Endodermal cell (in vitro differentiated cells): ENCODE measurements around the gene EIF2S3B. TPM values are rescaled to one million over a fixed set of nuclear protein-coding genes. Genes with fewer than 3 reads are reported as not detected.

Source experiments
- DNase-seq: peaks from one replicate; pipeline ENCODE4 v3.0.0-alpha.2; 2017
- H3K27ac ChIP-seq: 2 replicates; pipeline ENCODE4 v1.5.1; 2013; ENCODE audit warnings: mild to moderate bottlenecking, low read depth, low read length, moderate library complexity
- H3K27me3 ChIP-seq: 2 replicates; pipeline ENCODE4 v1.6.1; 2013; ENCODE audit warnings: mild to moderate bottlenecking, low read length, moderate library complexity; ENCODE audit not compliant: insufficient read depth, control insufficient read depth, poor library complexity, severe bottlenecking
- H3K36me3 ChIP-seq: 2 replicates; pipeline ENCODE4 v1.7.0; 2013; ENCODE audit warnings: mild to moderate bottlenecking, low read length, moderate library complexity; ENCODE audit not compliant: control insufficient read depth, insufficient read depth
- H3K4me1 ChIP-seq: one replicate; pipeline ENCODE4 v1.7.0; 2013; ENCODE audit warnings: low read length; ENCODE audit not compliant: control insufficient read depth, insufficient read depth
- H3K4me3 ChIP-seq: 2 replicates; pipeline ENCODE4 v1.5.1; 2013; ENCODE audit warnings: mild to moderate bottlenecking, low read length, moderate library complexity
- H3K9ac ChIP-seq: 2 replicates; pipeline ENCODE4 v1.6.1; 2013; ENCODE audit warnings: mild to moderate bottlenecking, low read length, moderate library complexity; ENCODE audit not compliant: poor library complexity, severe bottlenecking; ENCODE audit errors: extremely low read depth
- H3K9me3 ChIP-seq: 2 replicates; pipeline ENCODE4 v1.6.1; 2013; ENCODE audit warnings: mild to moderate bottlenecking, low read length, moderate library complexity; ENCODE audit not compliant: control insufficient read depth
- H3K27ac Mint-ChIP-seq: 2 replicates; pipeline ENCODE4 v1.8.0; 2020; ENCODE audit warnings: mixed read lengths
- H3K27me3 Mint-ChIP-seq: 2 replicates; pipeline ENCODE4 v1.8.0; 2021; ENCODE audit warnings: mild to moderate bottlenecking, mixed read lengths; ENCODE audit not compliant: insufficient read depth
- H3K36me3 Mint-ChIP-seq: 2 replicates; pipeline ENCODE4 v1.8.0; 2020; ENCODE audit warnings: low read depth, mixed read lengths
- H3K4me1 Mint-ChIP-seq: 2 replicates; pipeline ENCODE4 v1.8.0; 2020; ENCODE audit warnings: mixed read lengths
- H3K4me3 Mint-ChIP-seq: 2 replicates; pipeline ENCODE4 v1.8.0; 2020; ENCODE audit warnings: mild to moderate bottlenecking, moderate library complexity, mixed read lengths
- H3K9me3 Mint-ChIP-seq: 2 replicates; pipeline ENCODE4 v1.8.0; 2020; ENCODE audit warnings: mild to moderate bottlenecking, mixed read lengths
- CTCF ChIP-seq: fragments of 200-600 bp; sonication (generic); conservative IDR thresholded peaks from 2 replicates; pipeline ENCODE4 v1.5.0; 2021; ENCODE audit warnings: antibody characterized with exemption, mild to moderate bottlenecking
- WGBS, 2 experiments: methylation state at CpG; one replicate each; pipeline versions ENCODE4 v1.1.5 to v1.1.7; 2013; ENCODE audit warnings: missing lambda C conversion rate in 2 of 2, mixed read lengths in 1 of 2; ENCODE audit not compliant: insufficient coverage in 1 of 2, insufficient read length in 1 of 2; 5-methylcytosine and 5-hydroxymethylcytosine counted together
- total RNA-seq, 2 donors: library from RNA; stranded (reverse); fragmentation: NEBNext Ultra II Directional in 1 of 2; extraction: Animal tissue kit (Norgen Biotek cat#: 25700) in 1 of 2; gene quantifications; 2 replicates in 1 of 2; 3 replicates in 1 of 2; pipeline ENCODE4 v1.2.1, GENCODE V29; 2021

The EIF2S3B gene
- total RNA-seq, 2 donors from 2014 or later, result 2.1 to 5.9 TPM

GRCh38 chr12:10501030-10501429, 4.7 kb upstream of the EIF2S3B start:
- no peak overlapping the region for H3K9ac ChIP-seq
- H3K36me3 ChIP-seq, result no peaks in the 10 kb centered on the region
- Mint-ChIP-seq H3K9me3 (peaks cover 3% of the 10 kb centered on the region), H3K4me1 (no peaks in the 10 kb centered on the region), H3K27me3 (no peaks in the 10 kb centered on the region), H3K27ac (no peak overlapping the region), H3K36me3 (no peaks in the 10 kb centered on the region), H3K4me3 (no peak overlapping the region)
- no peaks in the 10 kb centered on the region for H3K27me3 ChIP-seq
- 0 to 61% methylated on average over 1 to 3 of the region's 3 CpGs for WGBS, 2 experiments
- no peak for DNase-seq
- no peak for TF ChIP-seq CTCF
- H3K4me3 ChIP-seq, result no peak overlapping the region
- no peaks in the 10 kb centered on the region for H3K4me1 ChIP-seq
- no peak overlapping the region for H3K27ac ChIP-seq
- no peaks in the 10 kb centered on the region for H3K9me3 ChIP-seq

- no peaks in the 10 kb centered on the region for H3K36me3 Mint-ChIP-seq
- no peaks in the 10 kb centered on the region for H3K4me1 ChIP-seq
- no peaks in the 10 kb centered on the region for H3K9me3 ChIP-seq
- H3K4me1 Mint-ChIP-seq, result no peaks in the 10 kb centered on the region
- no peak overlapping the region for H3K4me3 Mint-ChIP-seq
- DNase-seq, result no peak
- no peak overlapping the region for H3K4me3 ChIP-seq
- H3K9ac ChIP-seq, result no peak overlapping the region
- H3K9me3 Mint-ChIP-seq, result peaks cover 3% of the 10 kb centered on the region
- no peak overlapping the region for H3K27ac ChIP-seq
- no peaks in the 10 kb centered on the region for H3K27me3 ChIP-seq
- no peaks in the 10 kb centered on the region for H3K27me3 Mint-ChIP-seq
- WGBS, 2 experiments, result 88% methylated on average over 1 of the region's 1 CpG; no CpG with 5 or more reads in 1 of the 2 experiments
- TF ChIP-seq CTCF, result no peak
- no peak overlapping the region for H3K27ac Mint-ChIP-seq
- H3K36me3 ChIP-seq, result no peaks in the 10 kb centered on the region
These were observed 2.2 kb upstream of the EIF2S3B start for GRCh38 chr12:10503460-10503859.

- 80 to 83% methylated on average over 5 of the region's 5 CpGs for WGBS, 2 experiments
- Mint-ChIP-seq H3K4me1 (no peaks in the 10 kb centered on the region), H3K9me3 (no peaks in the 10 kb centered on the region)
These were observed 6.2 kb downstream of the EIF2S3B start for GRCh38 chr12:10511756-10512355.

More at GRCh38 chr12:10511756-10512355, 6.2 kb downstream of the EIF2S3B start:
- DNase-seq, result no peak
- Histone ChIP-seq H3K27ac (no peak overlapping the region), H3K4me3 (no peak overlapping the region), H3K36me3 (no peaks in the 10 kb centered on the region), H3K9me3 (no peaks in the 10 kb centered on the region), H3K4me1 (no peaks in the 10 kb centered on the region), H3K9ac (no peak overlapping the region), H3K27me3 (no peaks in the 10 kb centered on the region)
- H3K36me3 Mint-ChIP-seq, result no peaks in the 10 kb centered on the region
- H3K27me3 Mint-ChIP-seq, result no peaks in the 10 kb centered on the region
- TF ChIP-seq CTCF, result no peak
- no peak overlapping the region for H3K4me3 Mint-ChIP-seq
- H3K27ac Mint-ChIP-seq, result no peak overlapping the region
